GM12874 (cell line): Measurements from ENCODE around the gene GALNT9.

ENCODE experiments used
- TF ChIP-seq, protein P1 (sequence below): IDR thresholded peaks from 2 replicates; pipeline ENCODE4 v1.5.1; 2011; ENCODE audit warnings: low read depth, mild to moderate bottlenecking, control low read depth, low read length, moderate library complexity; ENCODE audit not compliant: insufficient read depth

The GALNT9 gene

DNA sequence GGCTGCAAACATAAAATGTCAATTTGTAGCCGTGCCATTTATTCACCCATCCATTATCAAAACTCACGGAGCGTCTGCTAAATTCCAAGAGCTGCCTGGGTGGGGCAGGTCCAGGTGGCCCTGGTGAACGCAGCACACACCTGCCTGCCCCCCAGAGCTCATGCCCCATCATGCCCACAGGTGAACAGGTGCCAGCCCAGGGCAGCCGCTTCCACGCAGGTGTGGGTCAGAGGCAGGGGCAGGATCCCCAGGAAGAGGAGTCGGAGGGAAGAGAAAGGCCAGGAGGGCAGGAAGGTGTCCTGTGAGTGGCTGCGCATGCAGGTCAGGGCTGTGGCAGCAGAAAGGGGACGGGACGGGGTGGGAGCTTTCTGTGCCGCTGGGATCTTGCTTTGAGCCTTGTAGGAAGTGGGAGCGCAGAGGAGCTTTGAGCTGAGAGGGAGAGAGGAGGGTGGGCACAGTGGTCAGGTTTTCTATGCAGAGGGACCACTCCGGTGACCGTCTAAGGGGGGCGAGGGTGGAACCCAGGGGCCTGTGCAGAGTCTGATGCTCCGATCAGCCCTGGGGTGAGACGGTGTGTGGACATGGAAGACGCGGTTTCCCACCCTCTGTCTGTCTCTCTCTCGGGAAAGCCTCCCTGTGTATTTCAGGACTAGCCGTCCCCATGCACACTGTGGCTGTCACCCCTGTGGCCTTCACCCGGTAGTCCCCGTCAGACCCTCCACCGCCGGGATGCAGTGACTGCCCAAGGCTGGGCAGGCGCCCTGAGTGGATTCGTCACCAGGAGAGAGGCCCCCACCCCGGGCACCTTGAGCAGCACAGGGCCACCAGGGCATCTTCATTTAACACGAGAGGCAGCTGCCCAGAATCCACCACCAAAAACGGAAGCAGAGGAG, 26.7 kb downstream of the GALNT9 start:
- TF ChIP-seq, protein P1, sequence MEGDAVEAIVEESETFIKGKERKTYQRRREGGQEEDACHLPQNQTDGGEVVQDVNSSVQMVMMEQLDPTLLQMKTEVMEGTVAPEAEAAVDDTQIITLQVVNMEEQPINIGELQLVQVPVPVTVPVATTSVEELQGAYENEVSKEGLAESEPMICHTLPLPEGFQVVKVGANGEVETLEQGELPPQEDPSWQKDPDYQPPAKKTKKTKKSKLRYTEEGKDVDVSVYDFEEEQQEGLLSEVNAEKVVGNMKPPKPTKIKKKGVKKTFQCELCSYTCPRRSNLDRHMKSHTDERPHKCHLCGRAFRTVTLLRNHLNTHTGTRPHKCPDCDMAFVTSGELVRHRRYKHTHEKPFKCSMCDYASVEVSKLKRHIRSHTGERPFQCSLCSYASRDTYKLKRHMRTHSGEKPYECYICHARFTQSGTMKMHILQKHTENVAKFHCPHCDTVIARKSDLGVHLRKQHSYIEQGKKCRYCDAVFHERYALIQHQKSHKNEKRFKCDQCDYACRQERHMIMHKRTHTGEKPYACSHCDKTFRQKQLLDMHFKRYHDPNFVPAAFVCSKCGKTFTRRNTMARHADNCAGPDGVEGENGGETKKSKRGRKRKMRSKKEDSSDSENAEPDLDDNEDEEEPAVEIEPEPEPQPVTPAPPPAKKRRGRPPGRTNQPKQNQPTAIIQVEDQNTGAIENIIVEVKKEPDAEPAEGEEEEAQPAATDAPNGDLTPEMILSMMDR, result no peak

DNA sequence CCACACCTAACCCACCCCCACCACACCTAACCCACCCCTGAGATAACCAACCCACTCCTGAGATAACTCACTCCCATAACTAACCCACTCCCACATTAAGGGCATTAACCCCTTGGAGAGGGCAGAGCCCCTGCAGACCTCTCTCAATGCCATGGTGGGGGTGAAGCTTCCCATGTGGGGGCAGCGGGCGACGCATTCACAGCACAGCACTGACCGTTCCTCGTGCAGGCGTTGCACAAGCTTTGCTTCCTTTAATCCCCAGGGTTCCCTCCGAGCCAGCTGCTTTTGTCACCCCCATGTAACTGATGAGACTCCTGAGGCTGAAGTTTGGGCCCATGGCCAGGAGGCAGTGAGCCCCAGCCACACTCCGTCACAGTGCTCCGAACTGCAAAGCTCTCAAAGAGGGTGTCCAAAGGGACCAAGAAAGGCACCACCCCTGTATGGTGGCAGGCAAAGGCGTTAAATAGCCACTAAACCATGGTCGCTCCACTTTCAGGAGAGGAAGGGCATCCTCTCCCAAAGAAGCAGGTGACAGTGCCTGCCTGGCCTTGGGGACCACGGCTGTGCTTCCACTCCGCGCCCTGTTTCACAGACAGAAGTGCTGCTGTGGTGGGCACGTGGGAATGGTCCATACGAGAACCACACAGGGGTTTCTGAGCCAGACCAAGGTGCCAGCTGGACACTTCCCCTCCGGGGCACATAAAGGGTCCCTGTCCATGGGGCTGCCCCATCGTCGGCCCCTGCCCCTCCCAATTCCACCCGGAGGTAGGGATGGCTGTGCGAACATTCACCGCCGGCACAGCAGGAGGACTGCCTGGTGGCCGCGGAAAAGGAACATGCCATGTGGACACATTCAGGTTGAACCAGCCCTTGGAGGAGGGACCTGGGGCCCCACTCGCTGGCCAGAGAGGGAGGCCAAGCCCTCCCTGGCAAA, 28.3 kb downstream of the GALNT9 start:
- TF ChIP-seq, protein P1, result no peak

- TF ChIP-seq, protein P1, result no peak
Measured at GRCh38 chr12:132296063-132296462, 33.3 kb downstream of the GALNT9 start.

DNA sequence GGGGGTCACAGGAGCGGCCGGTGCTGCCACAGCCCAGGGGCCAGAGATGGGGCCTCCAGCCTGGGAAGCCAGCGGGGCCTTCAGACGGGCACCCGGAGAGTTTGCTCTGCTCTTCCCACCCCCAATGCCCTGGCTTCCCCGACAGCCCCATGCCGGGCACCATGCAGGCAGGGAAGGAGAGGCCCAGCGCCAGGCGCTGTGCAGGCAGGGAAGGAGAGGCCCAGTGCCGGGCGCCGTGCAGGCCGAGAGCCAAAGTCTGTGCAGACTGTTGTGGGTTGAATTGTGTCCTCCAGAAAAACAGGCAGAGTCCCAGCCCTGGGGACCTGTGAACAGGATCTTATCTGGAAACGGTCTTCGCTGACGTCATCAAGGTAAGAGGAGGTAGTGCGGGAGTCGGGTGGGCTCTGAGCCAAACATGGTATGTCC, 34.3 kb downstream of the GALNT9 start:
- TF ChIP-seq, protein P1, result no peak

DNA sequence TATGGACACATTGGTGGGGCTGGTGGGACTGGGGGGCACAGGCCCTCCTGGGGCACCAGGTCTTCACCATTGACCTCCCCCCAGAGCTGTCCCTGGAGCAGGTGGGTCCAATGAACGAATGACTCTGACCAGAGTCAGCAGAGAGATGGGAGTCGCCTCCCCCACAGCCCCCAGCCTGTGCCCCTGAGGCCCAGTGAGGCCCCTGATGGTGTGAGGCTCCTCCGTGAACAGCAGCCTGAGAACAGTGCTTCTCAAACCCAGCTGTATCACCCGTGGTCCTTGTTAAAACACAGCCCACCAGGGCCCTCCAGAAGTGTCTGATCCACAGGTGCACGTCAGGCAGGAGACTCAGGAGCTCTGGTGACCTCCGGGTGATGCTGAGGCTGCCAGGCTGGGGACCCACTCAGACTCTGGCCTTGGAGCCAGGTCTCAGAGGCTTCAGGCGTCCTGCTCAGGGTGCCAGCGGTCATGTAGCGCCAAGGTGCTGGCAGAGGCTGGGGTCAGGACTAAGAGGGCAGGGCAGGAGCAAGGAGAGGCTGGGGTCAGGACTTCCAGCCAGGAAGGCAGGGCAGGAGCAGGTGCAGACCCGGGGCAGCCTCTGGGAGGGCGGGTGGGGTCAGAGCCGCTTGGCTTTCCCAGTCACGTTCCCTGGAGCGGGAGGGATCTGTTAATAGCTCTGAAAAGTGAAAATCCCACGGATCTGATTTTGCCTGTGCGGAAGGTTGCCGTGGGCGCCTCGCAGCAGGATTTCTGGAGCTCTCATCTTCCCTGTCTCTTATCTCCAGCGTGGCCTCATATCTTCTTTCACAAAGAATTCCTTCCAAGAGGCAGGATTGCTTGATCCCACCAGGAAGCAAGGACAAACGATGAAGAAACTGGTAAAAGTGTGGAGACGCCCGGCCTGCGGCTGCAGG, 35.0 kb downstream of the GALNT9 start:
- TF ChIP-seq, protein P1, result no peak

DNA sequence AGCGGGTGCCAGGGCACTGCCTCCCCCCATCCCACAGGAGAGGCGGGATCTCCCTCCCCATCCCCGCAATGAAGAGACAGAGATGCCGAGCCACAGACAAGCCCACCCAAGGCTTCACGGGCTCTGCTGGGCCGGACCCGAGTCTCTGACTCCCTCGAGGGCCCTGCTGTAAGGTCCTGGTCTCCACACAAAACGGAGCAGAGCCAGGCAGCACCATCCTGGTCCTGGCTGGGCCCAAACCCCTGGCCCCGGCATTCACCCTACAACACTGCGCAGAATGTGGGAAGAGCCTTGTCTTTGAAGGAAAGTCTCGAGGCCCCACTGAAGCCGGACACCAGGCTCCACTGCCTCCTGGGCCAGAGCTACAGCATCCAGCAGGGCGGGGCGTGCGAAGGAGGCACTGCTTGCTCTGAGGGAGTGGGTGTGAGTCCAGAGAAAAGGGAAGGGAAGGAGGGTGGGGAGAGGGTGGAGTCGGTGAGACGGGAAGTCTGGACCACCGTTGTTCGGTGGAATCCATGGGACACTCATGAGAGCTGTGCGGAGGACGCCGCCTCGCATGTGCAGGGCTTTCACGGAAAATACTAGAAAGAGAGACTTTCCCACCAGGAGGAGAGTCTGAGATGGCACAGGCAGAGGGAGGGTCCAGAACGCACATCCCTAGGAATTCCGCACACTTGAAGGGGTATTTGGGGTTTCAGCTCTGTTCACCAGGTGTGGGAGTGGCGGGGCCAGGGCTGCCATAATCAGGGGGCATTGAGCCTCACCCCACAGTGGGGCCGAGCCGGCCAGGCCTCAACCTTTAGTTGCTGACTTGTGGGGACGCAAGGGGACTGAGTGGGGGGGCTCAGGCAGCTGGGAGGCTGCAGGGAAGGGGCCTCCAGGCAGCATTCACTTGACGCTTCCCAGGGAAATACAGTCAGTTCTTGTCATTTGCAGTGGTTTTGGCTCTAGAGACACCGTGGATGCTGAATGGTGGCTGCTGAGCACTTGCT, 36.8 kb downstream of the GALNT9 start:
- TF ChIP-seq, protein P1, result no peak
